SK-N-SH (cell line): ENCODE measurements around the gene HNRNPAB. TPM values are rescaled to one million over a fixed set of nuclear protein-coding genes. Genes with fewer than 3 reads are reported as not detected.

Source experiments
- CTCF ChIA-PET: fragments of 300-600, 350-600 bp; formaldehyde crosslinking; extraction: SDS; loops from one replicate; lab custom pipeline; 2021; lab: Yijun Ruan, JAX
- POLR2A ChIA-PET: fragments of 350-600 bp; sonication (Branson Sonifier 250); formaldehyde crosslinking; extraction: SDS; loops from one replicate; lab custom pipeline; 2020; ENCODE audit warnings: antibody characterized with exemption, inconsistent platforms; lab: Yijun Ruan, JAX
- DNase-seq: peaks from one replicate; pipeline ENCODE4 v3.0.0; 2012
- H2AFZ ChIP-seq: fragments of 200-600 bp; sonication (generic); 2 replicates; pipeline ENCODE4 v1.8.1; 2016; ENCODE audit warnings: antibody characterized with exemption, mild to moderate bottlenecking, low read depth
- H3F3A ChIP-seq: fragments of 200-600 bp; sonication (generic); replicated peaks from 2 replicates; pipeline ENCODE3; 2016; ENCODE audit warnings: antibody characterized with exemption, mild to moderate bottlenecking; ENCODE audit not compliant: insufficient read depth
- H3K27ac ChIP-seq, 2 experiments: fragments of 200-500 bp in 1 of 2; fragments of 200-600 bp in 1 of 2; sonication (Bioruptor generic) in 1 of 2; sonication (generic), shearing (Covaris generic) in 1 of 2; 2 replicates each; pipeline versions ENCODE4 v1.5.1 to v1.6.1; 2014 to 2016; ENCODE audit warnings: low read depth in 2 of 2, inconsistent platforms in 1 of 2, low read length in 1 of 2, mild to moderate bottlenecking in 1 of 2, mixed read lengths in 1 of 2
- H3K27me3 ChIP-seq: fragments of 200-600 bp; sonication (generic), shearing (Covaris generic); 2 replicates; pipeline ENCODE4 v1.6.1; 2016; ENCODE audit warnings: mixed run types; ENCODE audit not compliant: insufficient read depth
- H3K36me3 ChIP-seq, 2 experiments: fragments of 200-500 bp in 1 of 2; fragments of 200-600 bp in 1 of 2; sonication (Bioruptor generic) in 1 of 2; sonication (generic) in 1 of 2; replicated peaks in 1 of 2; 2 replicates each; pipeline versions ENCODE3 to v1.5.1; 2014 to 2016; ENCODE audit warnings: low read length in 1 of 2, mild to moderate bottlenecking in 1 of 2; ENCODE audit not compliant: insufficient read depth in 2 of 2, control insufficient read depth in 1 of 2
- H3K4me1 ChIP-seq, 2 experiments: fragments of 200-500 bp in 1 of 2; fragments of 200-600 bp in 1 of 2; sonication (Bioruptor generic) in 1 of 2; sonication (generic), shearing (Covaris generic) in 1 of 2; 2 replicates each; pipeline versions ENCODE4 v1.5.1 to v1.6.1; 2014 to 2016; ENCODE audit warnings: low read depth in 1 of 2, low read length in 1 of 2, mixed run types in 1 of 2; ENCODE audit not compliant: insufficient read depth in 2 of 2, control insufficient read depth in 1 of 2
- H3K4me2 ChIP-seq: fragments of 200-600 bp; sonication (generic), shearing (Covaris generic); 2 replicates; pipeline ENCODE4 v1.6.1; 2017; ENCODE audit warnings: mixed run types
- H3K4me3 ChIP-seq, 2 experiments: fragments of 200-500 bp in 1 of 2; fragments of 200-600 bp in 1 of 2; sonication (Bioruptor generic) in 1 of 2; sonication (generic), shearing (Covaris generic) in 1 of 2; 2 replicates each; pipeline versions ENCODE4 v1.5.1 to v1.8.1; 2014 to 2016; ENCODE audit warnings: low read depth in 2 of 2, inconsistent platforms in 1 of 2, low read length in 1 of 2, mild to moderate bottlenecking in 1 of 2, mixed read lengths in 1 of 2, moderate library complexity in 1 of 2
- H3K79me2 ChIP-seq: fragments of 200-600 bp; sonication (generic); 2 replicates; pipeline ENCODE4 v1.8.1; 2017; ENCODE audit warnings: mild to moderate bottlenecking; ENCODE audit not compliant: insufficient read depth
- H3K9ac ChIP-seq: fragments of 200-600 bp; sonication (generic); 2 replicates; pipeline ENCODE4 v1.6.1; 2017; ENCODE audit warnings: mixed run types
- H3K9me2 ChIP-seq: fragments of 200-600 bp; sonication (generic); 2 replicates; pipeline ENCODE4 v1.6.1; 2017; ENCODE audit warnings: mixed run types
- H3K9me3 ChIP-seq: fragments of 200-600 bp; sonication (generic); 2 replicates; pipeline ENCODE4 v1.6.1; 2017; ENCODE audit warnings: mixed run types, mild to moderate bottlenecking, moderate library complexity
- H4K20me1 ChIP-seq: fragments of 200-600 bp; sonication (generic); 2 replicates; pipeline ENCODE4 v1.6.1; 2017; ENCODE audit warnings: mild to moderate bottlenecking, mixed run types; ENCODE audit not compliant: insufficient read depth
- EP300 ChIP-seq, 2 experiments: IDR thresholded peaks; 2 replicates each; pipeline versions ENCODE4 v1.4.0 to v1.6.1; 2012; ENCODE audit warnings: borderline replicate concordance in 1 of 2, low read depth in 1 of 2, low read length in 1 of 2
- FOSL2 ChIP-seq: IDR thresholded peaks from 2 replicates; pipeline ENCODE4 v1.4.0; 2012; ENCODE audit warnings: low read depth, mild to moderate bottlenecking, moderate library complexity, borderline replicate concordance
- FOXJ3 ChIP-seq: sonication (generic); formaldehyde crosslinking; IDR thresholded peaks from 2 replicates; pipeline ENCODE4 v1.5.1; 2020; ENCODE audit warnings: mild to moderate bottlenecking, missing genetic modification reagents
- FOXM1 ChIP-seq: IDR thresholded peaks from 2 replicates; pipeline ENCODE4 v1.4.0; 2012; ENCODE audit warnings: low read depth, mild to moderate bottlenecking
- GATA2 ChIP-seq: sonication (generic); formaldehyde crosslinking; IDR thresholded peaks from 2 replicates; pipeline ENCODE4 v1.5.0; 2020; ENCODE audit warnings: mild to moderate bottlenecking, missing genetic modification reagents
- JUND ChIP-seq: IDR thresholded peaks from 2 replicates; pipeline ENCODE4 v1.4.0; 2012
- MEF2A ChIP-seq: IDR thresholded peaks from 2 replicates; pipeline ENCODE4 v1.4.0; 2012; ENCODE audit warnings: low read depth, borderline replicate concordance
- NRF1 ChIP-seq: IDR thresholded peaks from 2 replicates; pipeline ENCODE4 v1.6.1; 2012; ENCODE audit warnings: low read depth, mild to moderate bottlenecking, low read length
- RAD21 ChIP-seq: IDR thresholded peaks from 2 replicates; pipeline ENCODE4 v1.6.1; 2012; ENCODE audit warnings: mild to moderate bottlenecking, low read length
- RFX5 ChIP-seq: IDR thresholded peaks from 2 replicates; pipeline ENCODE4 v1.6.1; 2012; ENCODE audit warnings: mild to moderate bottlenecking, improper control_type of control experiment, low read length
- RXRA ChIP-seq: IDR thresholded peaks from 2 replicates; pipeline ENCODE4 v1.4.0; 2012; ENCODE audit warnings: low read depth, mild to moderate bottlenecking, borderline replicate concordance
- TCF12 ChIP-seq: IDR thresholded peaks from 2 replicates; pipeline ENCODE4 v1.4.0; 2012
- TEAD4 ChIP-seq: IDR thresholded peaks from 2 replicates; pipeline ENCODE4 v1.4.0; 2012; ENCODE audit warnings: mild to moderate bottlenecking, borderline replicate concordance; ENCODE audit not compliant: insufficient read depth
- YY1 ChIP-seq: IDR thresholded peaks from 2 replicates; pipeline ENCODE4 v1.4.0; 2012; ENCODE audit warnings: low read depth, mild to moderate bottlenecking
- WGBS: methylation state at CpG from one replicate; pipeline ENCODE4 v1.1.6; 2017; ENCODE audit warnings: low lambda C conversion rate; 5-methylcytosine and 5-hydroxymethylcytosine counted together
- polyA plus RNA-seq, 3 experiments: library from polyadenylated mRNA; depleted of rRNA; stranded (reverse); fragments of >200 nt; gene quantifications; 2 replicates each; pipeline ENCODE4 v1.2.3, GENCODE V29; 2012
- TF ChIP-seq, protein P1 (sequence below): IDR thresholded peaks from 2 replicates; pipeline ENCODE4; 2012
- TF ChIP-seq, protein P2 (sequence below): fragments of 150-350 bp; IDR thresholded peaks from 2 replicates; pipeline ENCODE4 v1.6.1; 2017; ENCODE audit warnings: antibody characterized with exemption, low read length, low read depth, borderline replicate concordance
- TF ChIP-seq, protein P3 (sequence below): fragments of 200-600 bp; sonication (generic); IDR thresholded peaks from 2 replicates; pipeline ENCODE4 v1.6.1; 2017; ENCODE audit warnings: antibody characterized with exemption, mild to moderate bottlenecking, moderate library complexity
- TF ChIP-seq, protein P4 (sequence below): IDR thresholded peaks from 2 replicates; pipeline ENCODE4 v1.4.0; 2012; ENCODE audit warnings: low read depth

HNRNPAB gene
- polyA plus RNA-seq, 1 of the 3 experiments (the other 2 are of a cell fraction), result 164 TPM

DNA sequence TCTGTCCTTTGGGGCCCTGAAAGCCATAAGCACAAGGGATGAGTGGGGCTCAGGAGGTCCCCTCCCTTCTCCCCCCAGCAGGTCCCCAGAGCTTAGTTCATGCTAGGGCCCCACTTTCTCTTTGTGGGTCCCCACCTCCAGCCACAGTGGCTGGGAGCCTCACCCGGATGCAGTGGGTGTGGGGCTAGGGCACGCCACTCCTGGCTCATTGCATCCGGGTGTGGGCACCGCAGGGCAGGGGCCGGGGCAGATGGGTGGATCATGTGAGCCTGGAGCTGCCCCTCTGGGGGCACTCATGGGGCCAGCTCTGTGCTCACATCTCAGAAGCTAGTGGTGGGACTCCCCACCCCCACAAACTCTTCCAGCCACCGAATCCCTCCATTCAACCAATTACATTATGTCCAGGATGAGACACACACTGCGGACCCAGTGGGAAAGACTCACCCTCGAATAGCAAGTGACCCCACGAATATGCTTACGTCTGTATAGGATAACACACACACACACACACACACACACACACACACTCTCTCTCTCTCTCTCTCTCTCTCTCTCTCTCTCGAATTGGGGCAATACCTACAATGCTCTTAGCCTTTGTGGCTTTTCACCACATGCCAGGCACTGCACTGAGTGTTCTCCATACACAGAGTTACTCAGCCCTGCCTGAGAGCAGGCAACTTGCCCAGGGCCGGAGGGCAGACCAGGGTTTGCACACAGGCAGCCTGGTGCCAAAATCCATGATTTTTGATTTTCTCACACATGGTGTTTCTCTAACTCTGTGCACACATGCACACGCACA, 45.1 kb downstream of the HNRNPAB start:
- H2AFZ ChIP-seq, result no peak overlapping the region
- DNase-seq, result no peak
- no peaks in the 10 kb centered on the region for H3K9me2 ChIP-seq
- no peak overlapping the region for H3K4me3 ChIP-seq
- no peaks in the 10 kb centered on the region for H3K27me3 ChIP-seq
- H3K9me3 ChIP-seq, result no peaks in the 10 kb centered on the region
- H3K27ac ChIP-seq, result no peak overlapping the region; a peak in 1 of 4 replicates
- whole genome bisulfite sequencing, result 57% methylated on average over 12 of the region's 13 CpGs
- H3K36me3 ChIP-seq, result no peaks in the 10 kb centered on the region
- H3K4me1 ChIP-seq, result peaks cover 0 to 20% of the 10 kb centered on the region in 2 experiments; a peak in 1 of 4 replicates
- no peak overlapping the region for H3K4me2 ChIP-seq
- ChIA-PET CTCF (interaction anchor here (1.6 to 3.2 kb wide), 2 partner anchors 14 to 341 kb away, joined by 6 to 19 read pairs; partner anchors contain the start of gene COL23A1), POLR2A (no interaction called here)
- TF ChIP-seq NRF1 (no peak), GATA2 (CRISPR knock-in tag) (no peak), RFX5 (no peak)
- H3F3A ChIP-seq, result no peaks in the 10 kb centered on the region
- H3K79me2 ChIP-seq, result no peaks in the 10 kb centered on the region
- no peaks in the 10 kb centered on the region for H4K20me1 ChIP-seq
- H3K9ac ChIP-seq, result no peak overlapping the region

DNA sequence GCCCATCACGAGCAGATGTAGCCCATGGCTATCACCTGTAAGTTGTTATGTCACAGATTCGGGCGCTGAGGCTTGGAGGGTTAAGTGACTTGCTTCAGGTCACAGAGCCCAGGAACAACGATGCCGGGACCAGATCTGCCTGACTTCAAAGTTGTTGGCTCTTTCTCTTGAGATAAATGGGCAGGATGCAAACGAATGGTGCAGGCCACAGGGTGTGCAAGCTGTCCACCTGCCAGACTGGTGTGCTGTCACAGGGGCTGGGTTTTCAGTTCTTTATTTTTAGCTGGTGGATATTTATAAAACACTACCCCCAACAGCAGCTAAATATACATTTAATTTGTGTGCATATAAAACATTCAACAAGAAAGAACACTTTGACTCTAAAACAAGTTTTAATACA, 45.9 kb downstream of the HNRNPAB start:
- no peak overlapping the region for H3K4me2 ChIP-seq
- 13% methylated on average over 1 of the region's 6 CpGs for WGBS
- H2AFZ ChIP-seq, result no peak overlapping the region
- H3K36me3 ChIP-seq, result no peaks in the 10 kb centered on the region
- CTCF ChIA-PET, result interaction anchor here (1.3 to 3.2 kb wide), 3 partner anchors 12 to 340 kb away, joined by 3 to 19 read pairs (median 17); partner anchors contain the start of gene COL23A1
- no peaks in the 10 kb centered on the region for H3K79me2 ChIP-seq
- no peak for DNase-seq
- H3K27ac ChIP-seq, result no peak overlapping the region; a peak in 1 of 4 replicates
- no peaks in the 10 kb centered on the region for H4K20me1 ChIP-seq
- POLR2A ChIA-PET, result no interaction called here
- H3K9me2 ChIP-seq, result no peaks in the 10 kb centered on the region
- H3F3A ChIP-seq, result no peaks in the 10 kb centered on the region
- H3K9ac ChIP-seq, result no peak overlapping the region
- H3K4me3 ChIP-seq, result no peak overlapping the region
- H3K27me3 ChIP-seq, result no peaks in the 10 kb centered on the region
- TF ChIP-seq FOXJ3 (CRISPR knock-in tag) (no peak), TEAD4 (no peak), YY1 (no peak), JUND (no peak), TCF12 (no peak), EP300 (IDR thresholded peaks at IDR 0.05; ENCODE audit: borderline replicate concordance in 1 of 2, low read depth in 1 of 2, low read length in 1 of 2) (no peak), FOSL2 (no peak), RXRA (no peak), RAD21 (no peak), FOXM1 (no peak), NRF1 (no peak), MEF2A (no peak)
- TF ChIP-seq, protein P1, sequence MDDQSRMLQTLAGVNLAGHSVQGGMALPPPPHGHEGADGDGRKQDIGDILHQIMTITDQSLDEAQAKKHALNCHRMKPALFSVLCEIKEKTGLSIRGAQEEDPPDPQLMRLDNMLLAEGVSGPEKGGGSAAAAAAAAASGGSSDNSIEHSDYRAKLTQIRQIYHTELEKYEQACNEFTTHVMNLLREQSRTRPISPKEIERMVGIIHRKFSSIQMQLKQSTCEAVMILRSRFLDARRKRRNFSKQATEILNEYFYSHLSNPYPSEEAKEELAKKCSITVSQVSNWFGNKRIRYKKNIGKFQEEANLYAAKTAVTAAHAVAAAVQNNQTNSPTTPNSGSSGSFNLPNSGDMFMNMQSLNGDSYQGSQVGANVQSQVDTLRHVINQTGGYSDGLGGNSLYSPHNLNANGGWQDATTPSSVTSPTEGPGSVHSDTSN, result no peak
- TF ChIP-seq, protein P2, sequence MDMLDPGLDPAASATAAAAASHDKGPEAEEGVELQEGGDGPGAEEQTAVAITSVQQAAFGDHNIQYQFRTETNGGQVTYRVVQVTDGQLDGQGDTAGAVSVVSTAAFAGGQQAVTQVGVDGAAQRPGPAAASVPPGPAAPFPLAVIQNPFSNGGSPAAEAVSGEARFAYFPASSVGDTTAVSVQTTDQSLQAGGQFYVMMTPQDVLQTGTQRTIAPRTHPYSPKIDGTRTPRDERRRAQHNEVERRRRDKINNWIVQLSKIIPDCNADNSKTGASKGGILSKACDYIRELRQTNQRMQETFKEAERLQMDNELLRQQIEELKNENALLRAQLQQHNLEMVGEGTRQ, result no peak
- TF ChIP-seq, protein P3, sequence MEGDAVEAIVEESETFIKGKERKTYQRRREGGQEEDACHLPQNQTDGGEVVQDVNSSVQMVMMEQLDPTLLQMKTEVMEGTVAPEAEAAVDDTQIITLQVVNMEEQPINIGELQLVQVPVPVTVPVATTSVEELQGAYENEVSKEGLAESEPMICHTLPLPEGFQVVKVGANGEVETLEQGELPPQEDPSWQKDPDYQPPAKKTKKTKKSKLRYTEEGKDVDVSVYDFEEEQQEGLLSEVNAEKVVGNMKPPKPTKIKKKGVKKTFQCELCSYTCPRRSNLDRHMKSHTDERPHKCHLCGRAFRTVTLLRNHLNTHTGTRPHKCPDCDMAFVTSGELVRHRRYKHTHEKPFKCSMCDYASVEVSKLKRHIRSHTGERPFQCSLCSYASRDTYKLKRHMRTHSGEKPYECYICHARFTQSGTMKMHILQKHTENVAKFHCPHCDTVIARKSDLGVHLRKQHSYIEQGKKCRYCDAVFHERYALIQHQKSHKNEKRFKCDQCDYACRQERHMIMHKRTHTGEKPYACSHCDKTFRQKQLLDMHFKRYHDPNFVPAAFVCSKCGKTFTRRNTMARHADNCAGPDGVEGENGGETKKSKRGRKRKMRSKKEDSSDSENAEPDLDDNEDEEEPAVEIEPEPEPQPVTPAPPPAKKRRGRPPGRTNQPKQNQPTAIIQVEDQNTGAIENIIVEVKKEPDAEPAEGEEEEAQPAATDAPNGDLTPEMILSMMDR, result no peak
- TF ChIP-seq, protein P4, sequence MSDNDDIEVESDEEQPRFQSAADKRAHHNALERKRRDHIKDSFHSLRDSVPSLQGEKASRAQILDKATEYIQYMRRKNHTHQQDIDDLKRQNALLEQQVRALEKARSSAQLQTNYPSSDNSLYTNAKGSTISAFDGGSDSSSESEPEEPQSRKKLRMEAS, result no peak
- peaks cover 0 to 20% of the 10 kb centered on the region in 2 experiments; a peak in 1 of 4 replicates for H3K4me1 ChIP-seq
- no peaks in the 10 kb centered on the region for H3K9me3 ChIP-seq
